Motor neuron (in vitro differentiated cells): ENCODE data around the gene ANO10. TPM values are rescaled to one million over a fixed set of nuclear protein-coding genes. Genes with fewer than 3 reads are reported as not detected.
"Not testable (repeated sequence)": the region's sequence is repeated elsewhere in the genome, so short reads cannot be mapped to it uniquely, and the experiment has no call there.

Source experiments
- ATAC-seq, 8 experiments: fragments of 200-7000 bp; cut with Tn5 transposase; replicated peaks in 6 of 8; 2 replicates each; pipeline ENCODE4 v1.8.0; 2021; ENCODE audit warnings: mild to moderate bottlenecking in 8 of 8, moderate library complexity in 8 of 8
- H3K27ac ChIP-seq, 2 donors: fragments of 250-450 bp; sonication (Bioruptor Pico); 2 replicates each; pipeline ENCODE4 v1.9.0; 2021; ENCODE audit warnings: antibody characterized with exemption in 2 of 2, mild to moderate bottlenecking in 2 of 2, moderate library complexity in 1 of 2
- H3K4me1 ChIP-seq, 2 donors: fragments of 250-450 bp; sonication (Bioruptor Pico); replicated peaks in 1 of 2; 2 replicates each; pipeline ENCODE4 v1.6.1; 2021; ENCODE audit warnings: antibody characterized with exemption in 2 of 2, mild to moderate bottlenecking in 2 of 2, moderate library complexity in 1 of 2
- H3K4me3 ChIP-seq, 5 donors: fragments of 250-450 bp; sonication (Bioruptor Pico); 2 replicates each; pipeline ENCODE4 v1.9.0; 2021; ENCODE audit warnings: antibody characterized with exemption in 5 of 5, mild to moderate bottlenecking in 5 of 5, moderate library complexity in 4 of 5
- WGBS, 10 experiments: fragments of 450-650 bp; shearing (Covaris generic); methylation state at CpG; one replicate each; pipeline ENCODE4 v1.0.0; 2022; 5-methylcytosine and 5-hydroxymethylcytosine counted together
- in situ Hi-C, 9 experiments: fragments of 400-800 bp; cut with MboI; loops; one replicate each; pipeline ENCODE4 v1.15.0; 2021; ENCODE audit warnings: low sequenced_read_pairs in 9 of 9, low pct_unique_long_range_greater_than_20kb in 2 of 9; ENCODE audit not compliant: unreplicated experiment in 9 of 9
- total RNA-seq, 8 experiments: library from RNA; unstranded; fragments of 300-600 nt; gene quantifications; 2 replicates each; pipeline versions ENCODE4 v1.2.3 to v1.2.4, GENCODE V29; 2022

Gene ANO10
- total RNA-seq, 8 experiments from 2014 or later = 17.4 to 42.7 (median 28.9) TPM

GRCh38 chr3:43618142-43618541, 3.7 kb downstream of the ANO10 start:
- Histone ChIP-seq H3K4me3 (no peak overlapping the region), H3K4me1 (peaks cover 6 to 7% of the 10 kb centered on the region in 2 donors), H3K27ac (no peak overlapping the region)
- in situ Hi-C loops = no loop called here
- no peak for ATAC-seq
- 80 to 100% (median 92%) methylated on average over 1 of the region's 1 CpG; no CpG with 5 or more reads in 6 of the 10 experiments for WGBS, 10 experiments

DNA sequence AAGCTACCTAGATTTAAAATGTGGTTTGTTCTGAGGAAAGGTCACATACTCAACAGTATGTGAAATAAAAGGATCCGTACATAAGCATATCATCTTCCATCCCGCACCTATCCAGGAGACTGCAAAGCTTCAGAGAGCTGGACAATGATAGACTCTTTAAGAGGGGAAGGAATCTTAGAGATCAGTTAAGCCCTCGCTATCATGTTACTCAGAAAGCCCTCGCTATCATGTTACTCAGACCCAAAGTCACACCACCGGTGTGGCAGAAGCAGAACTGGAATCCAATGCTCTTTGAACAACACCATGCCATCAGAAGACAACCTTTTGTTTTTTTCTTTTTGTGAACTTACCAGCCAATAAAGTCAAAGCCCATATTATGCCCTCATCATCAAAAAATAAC, 5.8 kb downstream of the ANO10 start:
- no peak for ATAC-seq
- H3K4me1 ChIP-seq = peaks cover 2 to 5% of the 10 kb centered on the region in 2 donors
- in situ Hi-C loops = no loop called here
- H3K27ac ChIP-seq = no peak overlapping the region
- no peak overlapping the region for H3K4me3 ChIP-seq
- 85 to 100% (median 95%) methylated on average over 2 to 5 of the region's 5 CpGs for WGBS, 10 experiments

DNA sequence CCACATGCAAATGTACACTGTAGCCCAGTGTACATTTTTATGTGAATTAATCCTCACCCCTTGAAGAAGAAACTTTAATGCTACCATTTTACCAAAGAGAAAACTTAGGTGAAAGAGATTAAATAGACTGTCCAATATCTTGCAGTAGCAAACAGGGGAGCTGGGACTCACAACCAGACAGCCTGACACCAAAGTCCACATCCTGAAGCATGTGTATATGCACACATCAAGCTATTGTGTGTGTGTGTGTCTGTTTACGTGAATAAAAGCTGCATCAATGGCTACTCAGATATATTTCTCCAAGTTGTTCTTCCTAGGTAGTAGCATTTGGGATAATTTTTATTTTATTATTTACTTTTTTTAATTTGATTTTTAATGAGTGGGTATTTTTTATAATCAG, 6.7 kb downstream of the ANO10 start:
- H3K27ac ChIP-seq = no peak overlapping the region
- ATAC-seq = no peak
- H3K4me3 ChIP-seq = no peak overlapping the region
- WGBS, 10 experiments = 83 to 100% (median 100%) methylated on average over 1 of the region's 1 CpG; no CpG with 5 or more reads in 2 of the 10 experiments
- no peaks in the 10 kb centered on the region for H3K4me1 ChIP-seq
- in situ Hi-C loops = no loop called here

DNA sequence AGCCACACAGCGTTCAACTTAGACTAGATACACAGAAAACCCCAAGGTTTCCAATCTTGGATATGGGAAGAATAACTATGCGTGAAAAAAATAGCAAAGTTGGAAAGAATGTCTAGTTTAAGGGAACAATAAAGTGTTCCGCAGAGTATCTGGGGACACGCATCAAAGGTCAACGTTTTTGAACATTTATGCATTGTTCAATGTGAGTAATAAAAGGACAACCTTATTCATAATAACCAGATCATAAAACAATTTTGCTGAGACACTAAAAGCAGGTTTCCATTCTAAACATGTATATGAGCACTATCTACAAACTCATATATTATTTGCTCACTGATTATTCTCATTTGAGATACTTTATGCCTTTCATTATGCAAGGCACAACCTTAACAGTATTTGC, 7.8 kb downstream of the ANO10 start:
- Histone ChIP-seq H3K4me1 (no peaks in the 10 kb centered on the region), H3K27ac (no peak overlapping the region), H3K4me3 (no peak overlapping the region)
- in situ Hi-C loops = no loop called here
- ATAC-seq = no peak
- 83 to 100% (median 93%) methylated on average over 3 to 5 of the region's 5 CpGs; no CpG with 5 or more reads in 1 of the 10 experiments for WGBS, 10 experiments

GRCh38 chr3:43612419-43612818, 9.4 kb downstream of the ANO10 start:
- no peak overlapping the region for H3K4me3 ChIP-seq
- no peaks in the 10 kb centered on the region for H3K4me1 ChIP-seq
- ATAC-seq = no peak
- no peak overlapping the region for H3K27ac ChIP-seq
- in situ Hi-C loops = no loop called here

DNA sequence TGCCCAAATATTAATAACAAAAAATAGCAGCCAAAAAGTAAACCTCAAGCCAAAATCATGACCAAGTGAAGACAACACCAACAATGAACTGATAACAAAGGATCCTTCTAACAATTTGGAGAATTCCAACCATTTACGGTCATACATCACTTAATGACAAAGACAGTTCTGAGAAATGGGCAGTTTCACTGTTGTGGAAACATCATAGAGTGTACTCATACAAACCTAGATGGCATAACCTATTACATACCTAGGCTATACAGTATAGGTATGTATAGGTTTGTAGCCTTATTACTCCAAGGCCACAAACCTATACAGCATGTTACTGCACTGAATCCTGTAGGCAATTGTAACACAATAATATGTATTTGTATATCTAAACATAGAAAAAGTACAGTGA, 12.4 kb downstream of the ANO10 start:
- WGBS, 10 experiments = 83 to 100% (median 91%) methylated on average over 1 of the region's 1 CpG; no CpG with 5 or more reads in 2 of the 10 experiments
- no peak for ATAC-seq
- no peak overlapping the region for H3K27ac ChIP-seq
- no peak overlapping the region for H3K4me3 ChIP-seq
- peaks cover 7 to 8% of the 10 kb centered on the region in 2 donors for H3K4me1 ChIP-seq
- in situ Hi-C loops = no loop called here

DNA sequence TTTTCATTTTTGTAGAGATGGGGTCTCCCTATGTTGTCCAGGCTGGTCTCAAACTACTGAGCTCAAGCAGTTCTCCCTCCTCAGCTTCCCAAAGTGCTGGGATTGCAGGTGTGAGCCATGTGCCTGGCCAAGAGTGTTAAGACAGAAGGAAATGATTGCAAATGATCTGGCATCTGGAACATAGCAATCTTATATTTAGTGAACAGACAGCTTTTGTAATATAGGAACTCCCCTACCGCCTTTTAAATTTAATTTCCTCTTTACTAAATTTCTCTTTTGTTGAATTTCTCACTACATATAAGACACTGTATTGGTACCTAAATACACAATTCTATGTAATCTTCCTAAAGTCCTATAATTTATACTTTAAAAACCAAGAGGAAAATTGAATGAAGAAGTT, 13.1 kb downstream of the ANO10 start:
- Histone ChIP-seq H3K4me1 (peaks cover 7 to 8% of the 10 kb centered on the region in 2 donors), H3K27ac (no peak overlapping the region), H3K4me3 (no peak overlapping the region)
- WGBS, 10 experiments = 27 to 100% (median 100%) methylated on average over 1 of the region's 1 CpG; no CpG with 5 or more reads in 2 of the 10 experiments
- no peak for ATAC-seq
- in situ Hi-C loops = no loop called here

GRCh38 chr3:43606284-43606683, 15.5 kb downstream of the ANO10 start:
- ATAC-seq = peak in 5 of 8 experiments; percentile 74 to 90 (median 82)
- WGBS, 10 experiments = 0 to 86% (median 25%) methylated on average over 1 to 2 of the region's 2 CpGs; no CpG with 5 or more reads in 1 of the 10 experiments
- in situ Hi-C loops = no loop called here
- no peak overlapping the region for H3K4me3 ChIP-seq
- peaks cover 7 to 8% of the 10 kb centered on the region in 2 donors for H3K4me1 ChIP-seq
- H3K27ac ChIP-seq = peak overlapping the region; percentile 21 to 43

- 17% methylated on average over 1 of the region's 2 CpGs; no CpG with 5 or more reads in 9 of the 10 experiments for WGBS, 10 experiments
- peak in 1 of 8 experiments; percentile 32 for ATAC-seq
- H3K4me3 ChIP-seq, in situ Hi-C loops, H3K4me1 ChIP-seq, H3K27ac ChIP-seq: not testable (repeated sequence)
These were observed 21.9 kb downstream of the ANO10 start for GRCh38 chr3:43599959-43600358.

DNA sequence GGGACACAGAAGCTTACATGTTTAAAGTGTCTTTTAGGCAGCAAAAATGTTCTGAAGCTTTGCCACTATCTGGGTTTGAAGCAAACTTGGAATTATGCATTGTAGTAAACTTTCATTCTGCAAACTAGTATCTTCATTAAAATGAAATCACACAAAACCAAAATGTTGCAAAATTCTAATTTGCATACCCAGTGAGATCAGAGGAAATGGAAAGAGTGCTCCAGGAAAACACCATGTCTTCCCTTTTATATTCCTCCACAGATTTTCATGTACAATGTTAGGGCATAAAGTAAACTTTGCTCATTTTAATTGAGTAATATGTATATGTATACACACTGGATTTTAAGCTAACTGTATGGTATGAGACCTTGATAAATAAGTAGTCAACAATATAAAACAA, 23.9 kb downstream of the ANO10 start:
- no peak for ATAC-seq
- H3K27ac ChIP-seq = no peak overlapping the region
- H3K4me1 ChIP-seq = no peaks in the 10 kb centered on the region
- in situ Hi-C loops = no loop called here
- H3K4me3 ChIP-seq = no peak overlapping the region

- WGBS, 10 experiments = 100% methylated on average over 1 of the region's 3 CpGs; no CpG with 5 or more reads in 9 of the 10 experiments
- ATAC-seq, H3K27ac ChIP-seq, H3K4me1 ChIP-seq, H3K4me3 ChIP-seq, in situ Hi-C loops: not testable (repeated sequence)
These were observed 25.6 kb downstream of the ANO10 start for GRCh38 chr3:43596178-43596577.

DNA sequence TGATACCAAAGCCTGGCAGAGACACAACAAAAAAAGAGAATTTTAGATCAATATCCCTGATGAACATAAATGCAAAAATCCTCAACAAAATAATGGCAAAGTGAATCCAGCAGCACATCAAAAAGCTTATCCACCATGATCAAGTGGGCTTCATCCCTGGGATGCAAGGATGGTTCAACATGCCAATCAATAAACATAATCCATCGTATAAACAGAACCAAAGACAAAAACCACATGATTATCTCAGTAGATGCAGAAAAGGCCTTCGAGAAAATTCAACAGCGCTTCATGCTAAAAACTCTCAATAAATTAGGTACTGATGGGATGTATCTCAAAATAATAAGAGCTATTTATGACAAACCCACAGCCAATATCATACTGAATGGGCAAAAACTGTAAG, 26.5 kb downstream of the ANO10 start:
- WGBS, 10 experiments = 80 to 100% (median 100%) methylated on average over 1 to 3 of the region's 3 CpGs; no CpG with 5 or more reads in 2 of the 10 experiments

DNA sequence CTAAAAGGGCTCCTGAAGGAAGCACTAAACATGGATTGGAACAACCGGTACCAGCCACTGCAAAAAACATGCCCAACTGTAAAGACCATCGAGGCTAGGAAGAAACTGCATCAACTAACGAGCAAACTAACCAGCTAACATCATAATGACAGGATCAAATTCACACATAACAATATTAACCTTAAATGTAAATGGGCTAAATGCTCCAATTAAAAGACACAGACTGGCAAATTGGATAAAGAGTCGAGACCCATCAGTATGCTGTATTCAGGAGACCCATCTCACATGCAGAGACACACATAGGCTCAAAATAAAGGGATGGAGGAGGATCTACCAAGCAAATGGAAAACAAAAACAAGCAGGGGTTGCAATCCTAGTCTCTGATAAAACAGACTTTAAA, 28.2 kb downstream of the ANO10 start:
- in situ Hi-C loops, ATAC-seq: not testable (repeated sequence)
- WGBS, 10 experiments = 100% methylated on average over 1 of the region's 4 CpGs; no CpG with 5 or more reads in 7 of the 10 experiments

More for the DNA sequence above, 26.5 kb downstream of the ANO10 start:
- H3K4me3 ChIP-seq, in situ Hi-C loops, H3K27ac ChIP-seq, ATAC-seq, H3K4me1 ChIP-seq: not testable (repeated sequence)

DNA sequence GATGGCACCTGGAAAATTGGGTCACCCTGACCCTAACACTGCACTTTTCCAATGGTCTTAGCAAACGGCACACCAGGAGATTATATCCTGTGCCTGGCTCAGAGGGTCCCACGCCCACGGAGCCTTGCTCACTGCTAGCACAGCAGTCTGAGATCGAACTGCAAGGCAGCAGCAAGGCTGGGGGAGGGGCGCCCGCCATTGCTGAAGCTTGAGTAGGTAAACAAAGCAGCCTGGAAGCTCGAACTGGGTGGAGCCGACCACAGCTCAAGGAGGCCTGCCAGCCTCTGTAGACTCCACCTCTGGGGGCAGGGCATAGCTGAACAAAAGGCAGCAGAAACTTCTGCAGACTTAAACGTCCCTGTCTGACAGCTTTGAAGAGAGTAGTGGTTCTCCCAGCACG, 29.9 kb downstream of the ANO10 start:
- H3K27ac ChIP-seq, in situ Hi-C loops, H3K4me1 ChIP-seq, H3K4me3 ChIP-seq, ATAC-seq: not testable (repeated sequence)
- WGBS, 10 experiments = 100% methylated on average over 2 of the region's 10 CpGs; no CpG with 5 or more reads in 9 of the 10 experiments

More for the DNA sequence above, 28.2 kb downstream of the ANO10 start:
- not testable (repeated sequence) for H3K27ac ChIP-seq, H3K4me1 ChIP-seq, H3K4me3 ChIP-seq
